CD14-positive monocyte (primary cell): ENCODE results near the gene RAMACL. TPM values are rescaled to one million over a fixed set of nuclear protein-coding genes. Genes with fewer than 3 reads are reported as not detected.

Experiments used
- DNase-seq, 3 donors: peaks; one replicate each; pipeline ENCODE4 v3.0.0-alpha.2; 2011 to 2022
- H2AFZ ChIP-seq: 2 replicates; pipeline ENCODE4 v1.6.0; 2012; ENCODE audit warnings: mild to moderate bottlenecking, low read depth, low read length, inconsistent platforms; ENCODE audit not compliant: insufficient read depth, poor library complexity, severe bottlenecking
- H3K27ac ChIP-seq, 2 donors: 1 replicate in 1 of 2; 2 replicates in 1 of 2; pipeline ENCODE4 v1.5.1; 2012 to 2013; ENCODE audit warnings: low read length in 2 of 2, control low read depth in 1 of 2, inconsistent platforms in 1 of 2, low read depth in 1 of 2, mild to moderate bottlenecking in 1 of 2
- H3K27me3 ChIP-seq, 2 donors: one replicate each; pipeline versions ENCODE4 v1.6.0 to v1.6.1; 2011 to 2013; ENCODE audit warnings: low read length in 2 of 2; ENCODE audit not compliant: control insufficient read depth in 2 of 2, insufficient read depth in 2 of 2
- H3K36me3 ChIP-seq, 2 donors: replicated peaks in 1 of 2; 1 replicate in 1 of 2; 2 replicates in 1 of 2; pipeline versions ENCODE4 v1.5.1 to v1.6.1; 2012 to 2013; ENCODE audit warnings: low read length in 2 of 2, control low read depth in 1 of 2, inconsistent platforms in 1 of 2, mild to moderate bottlenecking in 1 of 2; ENCODE audit not compliant: insufficient read depth in 2 of 2, control insufficient read depth in 1 of 2
- H3K4me1 ChIP-seq, 2 donors: 1 replicate in 1 of 2; 2 replicates in 1 of 2; pipeline versions ENCODE4 v1.5.1 to v1.6.1; 2012 to 2013; ENCODE audit warnings: low read length in 2 of 2, control low read depth in 1 of 2, inconsistent platforms in 1 of 2, mild to moderate bottlenecking in 1 of 2, moderate library complexity in 1 of 2; ENCODE audit not compliant: insufficient read depth in 2 of 2, control insufficient read depth in 1 of 2
- H3K4me2 ChIP-seq: replicated peaks from 2 replicates; pipeline ENCODE3; 2012; ENCODE audit warnings: low read length, moderate library complexity, mild to moderate bottlenecking; ENCODE audit not compliant: poor library complexity, severe bottlenecking; ENCODE audit errors: extremely low read depth
- H3K4me3 ChIP-seq, 3 experiments: fragments of 200-600 bp in 1 of 3; sonication (generic) in 1 of 3; replicated peaks in 1 of 3; 1 replicate in 2 of 3; 2 replicates in 1 of 3; pipeline ENCODE4 v1.5.1; 2011 to 2013; ENCODE audit warnings: low read length in 3 of 3, mild to moderate bottlenecking in 3 of 3, control low read depth in 2 of 3, low read depth in 2 of 3, inconsistent platforms in 1 of 3, moderate library complexity in 1 of 3
- H3K79me2 ChIP-seq: 2 replicates; pipeline ENCODE4 v1.6.0; 2012; ENCODE audit warnings: mild to moderate bottlenecking, control low read depth, inconsistent platforms, low read length, moderate library complexity; ENCODE audit not compliant: insufficient read depth
- H3K9ac ChIP-seq: 2 replicates; pipeline ENCODE4 v1.6.0; 2017; ENCODE audit warnings: low read length, mild to moderate bottlenecking; ENCODE audit not compliant: insufficient read depth, poor library complexity, severe bottlenecking
- H3K9me3 ChIP-seq, 2 donors: replicated peaks in 1 of 2; 1 replicate in 1 of 2; 2 replicates in 1 of 2; pipeline versions ENCODE4 v1.5.1 to v1.6.1; 2012 to 2013; ENCODE audit warnings: low read length in 2 of 2, control low read depth in 1 of 2; ENCODE audit not compliant: control insufficient read depth in 1 of 2, insufficient read depth in 1 of 2
- H4K20me1 ChIP-seq: 2 replicates; pipeline ENCODE4 v1.6.0; 2012; ENCODE audit warnings: mild to moderate bottlenecking, low read length, control low read depth, moderate library complexity; ENCODE audit not compliant: insufficient read depth
- H3K27ac Mint-ChIP-seq, 7 donors: one replicate each; pipeline ENCODE4 v1.8.0; 2020; ENCODE audit warnings: mild to moderate bottlenecking in 7 of 7, mixed read lengths in 7 of 7, moderate library complexity in 6 of 7, inconsistent platforms in 2 of 7
- H3K27me3 Mint-ChIP-seq, 3 donors: one replicate each; pipeline ENCODE4 v1.8.0; 2021 to 2022; ENCODE audit warnings: low read depth in 3 of 3, mild to moderate bottlenecking in 3 of 3, mixed read lengths in 3 of 3, moderate library complexity in 3 of 3, inconsistent platforms in 1 of 3
- H3K36me3 Mint-ChIP-seq, 2 donors: one replicate each; pipeline ENCODE4 v1.8.0; 2020; ENCODE audit warnings: mixed read lengths in 2 of 2, inconsistent platforms in 1 of 2, mild to moderate bottlenecking in 1 of 2
- H3K4me1 Mint-ChIP-seq: one replicate; pipeline ENCODE4 v1.8.0; 2020; ENCODE audit warnings: mild to moderate bottlenecking, mixed read lengths
- H3K4me3 Mint-ChIP-seq, 2 donors: one replicate each; pipeline ENCODE4 v1.8.0; 2020; ENCODE audit warnings: mild to moderate bottlenecking in 2 of 2, mixed read lengths in 2 of 2, moderate library complexity in 1 of 2
- H3K9me3 Mint-ChIP-seq, 7 donors: one replicate each; pipeline ENCODE4 v1.8.0; 2020 to 2022; ENCODE audit warnings: mixed read lengths in 7 of 7, mild to moderate bottlenecking in 6 of 7, moderate library complexity in 6 of 7, inconsistent platforms in 2 of 7
- WGBS: methylation state at CpG from one replicate; pipeline ENCODE4 v1.1.5; 2013; ENCODE audit warnings: missing lambda C conversion rate; ENCODE audit not compliant: insufficient coverage; 5-methylcytosine and 5-hydroxymethylcytosine counted together
- intact Hi-C, 2 donors: fragments of 100-400 bp; cut with micrococcal nuclease; formaldehyde crosslinking; loops; one replicate each; pipeline versions ENCODE4 v1.15.0 to v1.15.1; 2023
- polyA plus RNA-seq, 3 donors: library from polyadenylated mRNA; depleted of rRNA in 1 of 3; unstranded in 2 of 3; stranded (reverse) in 1 of 3; fragments of 300-500 nt in 2 of 3; fragments of >200 nt in 1 of 3; fragmentation: Illumina TruSeq in 2 of 3; gene quantifications; 1 replicate in 2 of 3; 2 replicates in 1 of 3; pipeline ENCODE4 v1.2.3, GENCODE V29; 2012 to 2021
- TF ChIP-seq, protein P1 (sequence below): fragments of 200-600 bp; IDR thresholded peaks from one replicate; pipeline ENCODE4 v1.8.0; 2022; ENCODE audit warnings: antibody characterized with exemption, mild to moderate bottlenecking

Gene RAMACL
- polyA plus RNA-seq, 3 donors = 0.05 to 0.33 (median 0.11) TPM

GRCh38 chr6:166615059-166615770 lies 28.7 kb upstream of the RAMACL start:
- H3K4me1 ChIP-seq = no peaks in the 10 kb centered on the region
- intact Hi-C loops = no loop called here
- H3K4me2 ChIP-seq = no peak overlapping the region
- peak overlapping the region in 1 of 7 donors; percentile 33 for H3K27ac Mint-ChIP-seq
- H3K27me3 ChIP-seq = no peaks in the 10 kb centered on the region
- H2AFZ ChIP-seq = no peak overlapping the region
- H4K20me1 ChIP-seq = no peaks in the 10 kb centered on the region
- H3K4me1 Mint-ChIP-seq = no peaks in the 10 kb centered on the region
- no peak overlapping the region for H3K27ac ChIP-seq
- peaks cover 0 to 3% (median 0%) of the 10 kb centered on the region in 7 donors for H3K9me3 Mint-ChIP-seq
- H3K4me3 ChIP-seq = no peak overlapping the region
- H3K9ac ChIP-seq = no peak overlapping the region
- H3K36me3 ChIP-seq = no peaks in the 10 kb centered on the region
- 97% methylated on average over 13 of the region's 21 CpGs for WGBS
- H3K27me3 Mint-ChIP-seq = peaks cover 1 to 2% (median 1%) of the 10 kb centered on the region in 3 donors
- peaks cover 6 to 7% of the 10 kb centered on the region in 2 donors for H3K36me3 Mint-ChIP-seq
- H3K79me2 ChIP-seq = no peaks in the 10 kb centered on the region
- no peaks in the 10 kb centered on the region for H3K9me3 ChIP-seq
- H3K4me3 Mint-ChIP-seq = no peak overlapping the region
- DNase-seq = no peak
- TF ChIP-seq, protein P1, sequence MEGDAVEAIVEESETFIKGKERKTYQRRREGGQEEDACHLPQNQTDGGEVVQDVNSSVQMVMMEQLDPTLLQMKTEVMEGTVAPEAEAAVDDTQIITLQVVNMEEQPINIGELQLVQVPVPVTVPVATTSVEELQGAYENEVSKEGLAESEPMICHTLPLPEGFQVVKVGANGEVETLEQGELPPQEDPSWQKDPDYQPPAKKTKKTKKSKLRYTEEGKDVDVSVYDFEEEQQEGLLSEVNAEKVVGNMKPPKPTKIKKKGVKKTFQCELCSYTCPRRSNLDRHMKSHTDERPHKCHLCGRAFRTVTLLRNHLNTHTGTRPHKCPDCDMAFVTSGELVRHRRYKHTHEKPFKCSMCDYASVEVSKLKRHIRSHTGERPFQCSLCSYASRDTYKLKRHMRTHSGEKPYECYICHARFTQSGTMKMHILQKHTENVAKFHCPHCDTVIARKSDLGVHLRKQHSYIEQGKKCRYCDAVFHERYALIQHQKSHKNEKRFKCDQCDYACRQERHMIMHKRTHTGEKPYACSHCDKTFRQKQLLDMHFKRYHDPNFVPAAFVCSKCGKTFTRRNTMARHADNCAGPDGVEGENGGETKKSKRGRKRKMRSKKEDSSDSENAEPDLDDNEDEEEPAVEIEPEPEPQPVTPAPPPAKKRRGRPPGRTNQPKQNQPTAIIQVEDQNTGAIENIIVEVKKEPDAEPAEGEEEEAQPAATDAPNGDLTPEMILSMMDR = no peak

- intact Hi-C loops = no loop called here
- Mint-ChIP-seq H3K27ac (no peak overlapping the region), H3K9me3 (peaks cover 0 to 3% (median 0%) of the 10 kb centered on the region in 7 donors), H3K4me1 (no peaks in the 10 kb centered on the region), H3K27me3 (peaks cover 1 to 2% (median 1%) of the 10 kb centered on the region in 3 donors), H3K36me3 (peaks cover 6 to 7% of the 10 kb centered on the region in 2 donors), H3K4me3 (no peak overlapping the region)
- Histone ChIP-seq H3K4me2 (no peak overlapping the region), H3K9me3 (no peaks in the 10 kb centered on the region), H2AFZ (no peak overlapping the region), H3K27ac (no peak overlapping the region), H3K4me3 (no peak overlapping the region), H3K9ac (no peak overlapping the region), H3K36me3 (no peaks in the 10 kb centered on the region), H3K4me1 (no peaks in the 10 kb centered on the region), H3K27me3 (no peaks in the 10 kb centered on the region), H3K79me2 (no peaks in the 10 kb centered on the region), H4K20me1 (no peaks in the 10 kb centered on the region)
- 91% methylated on average over 10 of the region's 10 CpGs for WGBS
- TF ChIP-seq, protein P1 = no peak
- DNase-seq = no peak
Measured at GRCh38 chr6:166614589-166614988, 28.1 kb upstream of the RAMACL start.
